Endothelial cell of umbilical vein (primary cell): ENCODE data around the gene FAM168B. TPM values are rescaled to one million over a fixed set of nuclear protein-coding genes. Genes with fewer than 3 reads are reported as not detected.

Experiments
- BruUV-seq: library from RNA; stranded (reverse); fragments of 400-500 nt; replicated peaks from 2 replicates; lab custom pipeline; 2021; lab: Mats Ljungman, UMichigan
- CTCF ChIA-PET: fragments of 300-600, 350-600 bp; sonication (Branson Sonifier 250); formaldehyde crosslinking; loops from one replicate; lab custom pipeline; 2021; ENCODE audit warnings: antibody characterized with exemption, inconsistent platforms; lab: Charles Lee
- POLR2A ChIA-PET: fragments of 300-600, 350-600 bp; sonication (Branson Sonifier 250); formaldehyde crosslinking; loops from one replicate; lab custom pipeline; 2021; ENCODE audit warnings: antibody characterized with exemption, inconsistent platforms; lab: Charles Lee
- DNase-seq: peaks from one replicate; pipeline ENCODE4 v3.0.0-alpha.2; 2011; ENCODE audit warnings: low read depth, low spot score
- FAIRE-seq: peaks from 2 replicates; lab custom pipeline; 2011; peaks lifted over from hg19 to GRCh38; lab: Jason Lieb, UNC
- H2AFZ ChIP-seq: 2 replicates; pipeline ENCODE4 v1.6.0; 2012; ENCODE audit warnings: low read depth, low read length, control low read depth, inconsistent platforms
- H3K27ac ChIP-seq: 2 replicates; pipeline ENCODE4 v1.5.1; 2011; ENCODE audit warnings: low read depth, mild to moderate bottlenecking, control low read depth, low read length, moderate library complexity; ENCODE audit not compliant: insufficient read depth
- H3K27me3 ChIP-seq, 2 experiments: 2 replicates each; pipeline versions ENCODE4 v1.6.0 to v1.6.1; 2011; ENCODE audit warnings: low read length in 2 of 2, mixed read lengths in 1 of 2; ENCODE audit not compliant: control insufficient read depth in 2 of 2, insufficient read depth in 2 of 2
- H3K36me3 ChIP-seq, 2 experiments: 2 replicates in 1 of 2; 3 replicates in 1 of 2; pipeline ENCODE4 v1.5.1; 2011; ENCODE audit warnings: low read length in 2 of 2, mild to moderate bottlenecking in 1 of 2, moderate library complexity in 1 of 2; ENCODE audit not compliant: control insufficient read depth in 2 of 2, insufficient read depth in 2 of 2; ENCODE audit errors: extremely low read depth in 1 of 2
- H3K4me1 ChIP-seq: 3 replicates; pipeline ENCODE4 v1.5.1; 2011; ENCODE audit warnings: mild to moderate bottlenecking, low read length; ENCODE audit not compliant: control insufficient read depth, insufficient read depth; ENCODE audit errors: extremely low read depth
- H3K4me2 ChIP-seq: 2 replicates; pipeline ENCODE4 v1.6.1; 2011; ENCODE audit warnings: low read length, control low read depth, mixed read lengths; ENCODE audit not compliant: insufficient read depth
- H3K4me3 ChIP-seq, 3 experiments: fragments of 200-600 bp in 1 of 3; sonication (generic), shearing (Covaris generic) in 1 of 3; replicated peaks in 1 of 3; 2 replicates each; pipeline ENCODE4 v1.5.1; 2011 to 2016; ENCODE audit warnings: control low read depth in 3 of 3, low read length in 3 of 3, mild to moderate bottlenecking in 2 of 3, inconsistent platforms in 1 of 3, low read depth in 1 of 3, moderate library complexity in 1 of 3; ENCODE audit not compliant: insufficient read depth in 1 of 3
- H3K79me2 ChIP-seq: 2 replicates; pipeline ENCODE4 v1.6.0; 2012; ENCODE audit warnings: low read length, inconsistent platforms; ENCODE audit not compliant: control insufficient read depth, insufficient read depth
- H3K9ac ChIP-seq: replicated peaks from 2 replicates; pipeline ENCODE3; 2011; ENCODE audit warnings: low read length, control low read depth; ENCODE audit not compliant: insufficient read depth; ENCODE audit errors: extremely low read depth
- H3K9me1 ChIP-seq: replicated peaks from 3 replicates; pipeline ENCODE4 v1.6.0; 2011; ENCODE audit warnings: mild to moderate bottlenecking, low read length; ENCODE audit not compliant: control insufficient read depth, insufficient read depth; ENCODE audit errors: extremely low read depth
- H3K9me3 ChIP-seq: replicated peaks from 2 replicates; pipeline ENCODE4 v1.5.1; 2012; ENCODE audit warnings: low read length, inconsistent platforms; ENCODE audit not compliant: control insufficient read depth, insufficient read depth
- H4K20me1 ChIP-seq: replicated peaks from 2 replicates; pipeline ENCODE3; 2011; ENCODE audit warnings: mild to moderate bottlenecking, low read length; ENCODE audit not compliant: control insufficient read depth, insufficient read depth; ENCODE audit errors: extremely low read depth
- EZH2 ChIP-seq: IDR thresholded peaks from 2 replicates; pipeline ENCODE4 v1.6.1; 2012; ENCODE audit warnings: borderline replicate concordance, low read depth, mild to moderate bottlenecking, moderate library complexity, low read length, inconsistent platforms; ENCODE audit not compliant: severe bottlenecking
- FOS ChIP-seq: IDR thresholded peaks from 2 replicates; pipeline ENCODE4 v1.6.1; 2011; ENCODE audit warnings: mild to moderate bottlenecking, low read length, moderate library complexity, borderline replicate concordance; ENCODE audit not compliant: insufficient read depth
- GATA2 ChIP-seq: IDR thresholded peaks from 2 replicates; pipeline ENCODE4 v1.7.0; 2011; ENCODE audit warnings: low read depth, mild to moderate bottlenecking, moderate library complexity, mixed read lengths, low read length; ENCODE audit not compliant: insufficient read length, insufficient read depth
- JUN ChIP-seq: IDR thresholded peaks from 2 replicates; pipeline ENCODE4 v1.6.1; 2011; ENCODE audit warnings: borderline replicate concordance, low read depth; ENCODE audit not compliant: insufficient read length, insufficient read depth
- MYC ChIP-seq: IDR thresholded peaks from one replicate; pipeline ENCODE4 v1.6.1; 2011; ENCODE audit warnings: mild to moderate bottlenecking, low read depth, low read length
- POLR2A ChIP-seq: IDR thresholded peaks from 2 replicates; pipeline ENCODE4 v1.6.1; 2012; ENCODE audit warnings: low read depth, mild to moderate bottlenecking, control low read depth, low read length
- POLR2AphosphoS5 ChIP-seq: IDR thresholded peaks from 2 replicates; pipeline ENCODE4 v1.6.1; 2012; ENCODE audit warnings: low read depth, mild to moderate bottlenecking, control low read depth, low read length, moderate library complexity; ENCODE audit not compliant: insufficient read depth
- dilution Hi-C: fragments of 300-500 bp; cut with MboI; formaldehyde crosslinking; loops from one replicate; pipeline ENCODE4 v1.15.0; 2019; ENCODE audit warnings: low sequenced_read_pairs; ENCODE audit not compliant: extremely low pct_ligation_motif_present
- intact Hi-C: fragments of 100-400 bp; cut with micrococcal nuclease; formaldehyde crosslinking; loops from one replicate; pipeline ENCODE4 v1.10.0; 2022
- polyA plus RNA-seq, 4 experiments: library from polyadenylated mRNA; depleted of rRNA in 3 of 4; stranded (reverse) in 3 of 4; unstranded in 1 of 4; fragments of >200 nt; gene quantifications; 2 replicates each; pipeline versions ENCODE4 v1.2.1 to v1.2.3, GENCODE V29; 2011 to 2012; ENCODE audit warnings: missing spikeins in 1 of 4
- total RNA-seq: library from RNA; stranded (reverse); gene quantifications from 2 replicates; pipeline ENCODE4 v1.2.3, GENCODE V29; 2021
- TF ChIP-seq, protein P1 (sequence below): IDR thresholded peaks from 2 replicates; pipeline ENCODE4 v1.6.1; 2011; ENCODE audit not compliant: insufficient read depth, insufficient read length
- TF ChIP-seq, protein P2 (sequence below), 2 donors: IDR thresholded peaks; 1 replicate in 1 of 2; 2 replicates in 1 of 2; pipeline ENCODE4 v1.5.1; 2011; ENCODE audit warnings: low read length in 2 of 2, mild to moderate bottlenecking in 2 of 2, moderate library complexity in 2 of 2, control low read depth in 1 of 2, inconsistent platforms in 1 of 2, low read depth in 1 of 2; ENCODE audit not compliant: insufficient read depth in 1 of 2; ENCODE audit errors: extremely low read depth in 1 of 2

Gene FAM168B
- total and polyA plus RNA-seq, 2 donors (not counting 3 experiments of a cell fraction or from before 2014, with no cell fraction given): 109 to 183 TPM

DNA sequence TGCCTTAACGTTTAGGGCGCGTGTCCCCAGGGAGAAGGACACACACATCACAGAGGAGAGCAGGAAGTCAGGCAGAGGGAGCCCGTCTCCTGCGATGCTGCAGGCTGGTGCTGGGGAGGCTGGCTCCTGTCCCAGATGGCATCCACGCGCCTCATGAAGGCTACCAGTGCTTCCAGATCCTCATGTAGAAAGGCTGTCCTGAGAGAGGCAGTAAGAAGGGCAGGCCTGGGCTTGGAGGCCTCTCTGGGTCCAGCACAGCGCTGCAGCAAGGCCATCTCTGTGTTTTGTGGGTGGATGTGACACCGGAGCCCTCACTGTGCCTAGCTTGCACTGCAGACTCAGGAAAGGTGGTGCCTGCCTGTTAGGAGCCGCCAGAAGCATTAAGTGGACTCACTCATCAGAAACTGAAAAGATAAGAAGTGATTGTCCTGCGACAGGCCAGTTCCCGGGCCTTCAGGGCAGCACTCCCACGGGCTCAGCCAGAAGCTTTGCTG lies 62.7 kb downstream of the FAM168B start:
- ChIA-PET CTCF (no interaction called here), POLR2A (no interaction called here)
- intact Hi-C loops (no loop called here), dilution Hi-C loops (no loop called here)
- peaks cover 13 to 15% of the 10 kb centered on the region in 2 experiments for H3K27me3 ChIP-seq
- H3K9ac ChIP-seq: no peak overlapping the region
- no TSS peak for BruUV-seq
- H2AFZ ChIP-seq: no peak overlapping the region
- H3K27ac ChIP-seq: no peak overlapping the region
- H3K4me2 ChIP-seq: no peak overlapping the region
- no peaks in the 10 kb centered on the region for H3K9me3 ChIP-seq
- H3K79me2 ChIP-seq: no peaks in the 10 kb centered on the region
- TF ChIP-seq GATA2: no peak
- no peak for TF ChIP-seq MYC
- no peak for TF ChIP-seq FOS
- TF ChIP-seq, protein P1, sequence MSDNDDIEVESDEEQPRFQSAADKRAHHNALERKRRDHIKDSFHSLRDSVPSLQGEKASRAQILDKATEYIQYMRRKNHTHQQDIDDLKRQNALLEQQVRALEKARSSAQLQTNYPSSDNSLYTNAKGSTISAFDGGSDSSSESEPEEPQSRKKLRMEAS: no peak
- TF ChIP-seq JUN: no peak
- TF ChIP-seq POLR2AphosphoS5: no peak
- TF ChIP-seq, protein P2, sequence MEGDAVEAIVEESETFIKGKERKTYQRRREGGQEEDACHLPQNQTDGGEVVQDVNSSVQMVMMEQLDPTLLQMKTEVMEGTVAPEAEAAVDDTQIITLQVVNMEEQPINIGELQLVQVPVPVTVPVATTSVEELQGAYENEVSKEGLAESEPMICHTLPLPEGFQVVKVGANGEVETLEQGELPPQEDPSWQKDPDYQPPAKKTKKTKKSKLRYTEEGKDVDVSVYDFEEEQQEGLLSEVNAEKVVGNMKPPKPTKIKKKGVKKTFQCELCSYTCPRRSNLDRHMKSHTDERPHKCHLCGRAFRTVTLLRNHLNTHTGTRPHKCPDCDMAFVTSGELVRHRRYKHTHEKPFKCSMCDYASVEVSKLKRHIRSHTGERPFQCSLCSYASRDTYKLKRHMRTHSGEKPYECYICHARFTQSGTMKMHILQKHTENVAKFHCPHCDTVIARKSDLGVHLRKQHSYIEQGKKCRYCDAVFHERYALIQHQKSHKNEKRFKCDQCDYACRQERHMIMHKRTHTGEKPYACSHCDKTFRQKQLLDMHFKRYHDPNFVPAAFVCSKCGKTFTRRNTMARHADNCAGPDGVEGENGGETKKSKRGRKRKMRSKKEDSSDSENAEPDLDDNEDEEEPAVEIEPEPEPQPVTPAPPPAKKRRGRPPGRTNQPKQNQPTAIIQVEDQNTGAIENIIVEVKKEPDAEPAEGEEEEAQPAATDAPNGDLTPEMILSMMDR (IDR thresholded peaks at IDR 0.05; ENCODE audit: extremely low read depth in 1 of 2, insufficient read depth in 1 of 2, low read depth in 1 of 2, low read length in 2 of 2): no peak
- TF ChIP-seq EZH2: no peak
- TF ChIP-seq POLR2A: no peak
- FAIRE-seq (no peak), DNase-seq (no peak)
- no peaks in the 10 kb centered on the region for H3K4me1 ChIP-seq
- H3K4me3 ChIP-seq: no peak overlapping the region
- no peaks in the 10 kb centered on the region for H3K9me1 ChIP-seq
- H4K20me1 ChIP-seq: no peaks in the 10 kb centered on the region
- no peaks in the 10 kb centered on the region for H3K36me3 ChIP-seq
